GM19099 (cell line): ENCODE measurements around the gene ANKRD33B.

Experiments
- POLR2A ChIP-seq: IDR thresholded peaks from 3 replicates; pipeline ENCODE4 v1.6.1; 2011; ENCODE audit warnings: low read depth; ENCODE audit not compliant: insufficient read length; ENCODE audit errors: extremely low read depth

Gene ANKRD33B

GRCh38 chr5:10563945-10564837, at the start of gene ANKRD33B:
ANKRD33B (plus strand) TSS chr5:10564070; CDS start chr5:10564468, 398 bp downstream.
- peak; percentile 95 for TF ChIP-seq POLR2A

GRCh38 chr5:10515492-10515891, 48.4 kb upstream of the ANKRD33B start:
- no peak for TF ChIP-seq POLR2A

- TF ChIP-seq POLR2A = no peak
Observed at GRCh38 chr5:10518347-10518746, 45.5 kb upstream of the ANKRD33B start.

GRCh38 chr5:10519729-10520128, 44.1 kb upstream of the ANKRD33B start:
- no peak for TF ChIP-seq POLR2A

- TF ChIP-seq POLR2A = no peak
Observed at GRCh38 chr5:10520706-10521105, 43.2 kb upstream of the ANKRD33B start.

- no peak for TF ChIP-seq POLR2A
Observed at GRCh38 chr5:10521466-10522223, 42.2 kb upstream of the ANKRD33B start.

- TF ChIP-seq POLR2A = no peak
Observed at GRCh38 chr5:10522224-10522611, 41.7 kb upstream of the ANKRD33B start.

- TF ChIP-seq POLR2A = no peak
Observed at GRCh38 chr5:10524376-10525123, 39.3 kb upstream of the ANKRD33B start.

GRCh38 chr5:10525124-10525495, 38.8 kb upstream of the ANKRD33B start:
- no peak for TF ChIP-seq POLR2A

- no peak for TF ChIP-seq POLR2A
Observed at GRCh38 chr5:10527281-10527950, 36.5 kb upstream of the ANKRD33B start.

- no peak for TF ChIP-seq POLR2A
Observed at GRCh38 chr5:10528056-10528816, 35.6 kb upstream of the ANKRD33B start.

GRCh38 chr5:10528827-10529226, 35.0 kb upstream of the ANKRD33B start:
- TF ChIP-seq POLR2A = no peak

GRCh38 chr5:10530601-10531320, 33.1 kb upstream of the ANKRD33B start:
- no peak for TF ChIP-seq POLR2A
